HG03060 (cell line): ENCODE data around the gene MYO1B.

Experiments
- ATAC-seq: cut with Tn5 transposase; IDR thresholded peaks from one replicate; pipeline ENCODE4 v1.9.1; 2021; ENCODE audit warnings: low read depth, moderate number of reproducible peaks; ENCODE audit not compliant: unreplicated experiment

Gene MYO1B

GRCh38 chr2:191245046-191245868, at the start of gene MYO1B:
TSS of gene MYO1B (plus strand) at chr2:191245404. CDS start at chr2:191276896, 31,492 bp downstream.
- no peak for ATAC-seq

DNA sequence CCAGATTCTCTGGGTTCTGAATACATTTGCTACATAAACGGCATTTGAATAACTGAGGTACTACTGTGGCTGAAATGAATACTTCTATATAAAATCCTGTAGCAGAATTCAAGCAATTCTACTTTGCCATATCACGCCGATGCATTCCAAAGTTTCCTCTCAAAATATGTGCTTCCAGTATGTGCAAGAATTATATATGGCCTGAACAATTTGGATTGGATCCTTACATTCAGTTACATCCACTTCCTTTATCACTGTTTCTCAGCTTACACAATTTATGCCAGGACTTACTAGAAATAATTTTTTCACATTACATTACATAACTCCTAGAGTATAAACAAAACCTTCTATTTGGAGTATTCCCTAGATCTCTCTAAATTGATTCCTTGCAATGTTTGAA, 48.1 kb upstream of the MYO1B start:
- no peak for ATAC-seq

DNA sequence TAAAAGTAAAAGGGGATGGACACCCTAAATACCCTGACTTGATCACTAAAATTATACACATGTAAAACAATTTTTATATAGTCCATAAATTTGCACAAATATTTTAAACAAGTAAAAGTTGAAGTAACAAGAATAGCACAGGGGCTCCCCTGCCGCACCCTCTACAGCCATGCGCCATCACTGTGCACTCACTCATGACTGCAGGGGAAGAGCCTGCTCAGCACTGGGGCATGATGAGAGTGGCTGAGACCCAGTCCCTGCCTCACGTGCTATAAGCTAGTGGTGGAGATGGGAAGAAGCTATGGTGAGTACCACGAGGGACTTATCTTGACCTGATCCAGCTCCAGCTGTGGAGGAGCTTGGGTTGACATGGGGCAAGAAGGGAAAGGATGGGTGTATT, 46.9 kb upstream of the MYO1B start:
- no peak for ATAC-seq

DNA sequence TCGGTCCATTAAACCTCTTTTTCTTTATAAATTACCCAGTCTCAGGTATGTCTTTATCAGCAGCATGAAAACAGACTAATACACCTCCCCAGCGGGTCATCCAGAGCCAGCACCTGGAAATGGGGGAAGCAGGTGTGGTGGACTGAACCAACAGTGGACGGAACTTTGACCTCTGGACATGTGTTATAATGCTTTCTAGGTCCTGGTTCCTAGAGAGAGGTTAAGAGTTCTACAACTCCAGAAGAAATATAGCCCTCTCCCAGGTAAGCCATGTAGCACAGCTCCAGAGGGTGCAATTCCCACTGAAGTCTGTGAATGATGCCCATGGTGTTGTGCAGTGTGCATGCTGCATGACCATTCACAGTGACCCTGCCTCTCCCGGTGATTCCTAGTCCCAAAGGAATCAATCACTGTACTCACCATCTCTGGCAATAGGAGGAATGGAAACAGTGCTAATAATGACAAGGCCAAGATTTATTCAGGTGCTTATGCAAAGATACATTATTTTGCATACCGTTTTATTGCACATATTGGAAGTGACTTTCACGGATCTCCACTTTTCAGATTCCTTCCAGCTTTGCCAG, 45.2 kb upstream of the MYO1B start:
- no peak for ATAC-seq

DNA sequence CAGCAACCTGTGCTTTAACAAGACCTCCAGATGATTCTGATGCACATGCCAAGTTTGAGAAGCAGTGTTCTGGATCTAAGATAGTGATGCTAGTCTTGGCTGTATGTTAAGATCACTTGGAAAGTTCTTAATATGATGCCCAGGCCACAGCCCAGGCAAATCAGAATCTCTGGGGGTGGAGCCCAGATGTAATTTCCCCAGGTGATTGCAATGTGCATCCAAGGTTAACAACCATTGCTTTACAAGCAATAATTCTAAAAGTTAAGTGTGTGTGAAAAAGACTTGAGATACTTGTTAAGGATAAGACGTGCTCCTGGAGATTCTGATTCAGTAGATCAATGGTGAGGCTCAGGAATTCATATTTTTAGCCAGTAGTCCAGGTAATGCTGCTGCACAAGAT, 44.3 kb upstream of the MYO1B start:
- ATAC-seq: no peak

DNA sequence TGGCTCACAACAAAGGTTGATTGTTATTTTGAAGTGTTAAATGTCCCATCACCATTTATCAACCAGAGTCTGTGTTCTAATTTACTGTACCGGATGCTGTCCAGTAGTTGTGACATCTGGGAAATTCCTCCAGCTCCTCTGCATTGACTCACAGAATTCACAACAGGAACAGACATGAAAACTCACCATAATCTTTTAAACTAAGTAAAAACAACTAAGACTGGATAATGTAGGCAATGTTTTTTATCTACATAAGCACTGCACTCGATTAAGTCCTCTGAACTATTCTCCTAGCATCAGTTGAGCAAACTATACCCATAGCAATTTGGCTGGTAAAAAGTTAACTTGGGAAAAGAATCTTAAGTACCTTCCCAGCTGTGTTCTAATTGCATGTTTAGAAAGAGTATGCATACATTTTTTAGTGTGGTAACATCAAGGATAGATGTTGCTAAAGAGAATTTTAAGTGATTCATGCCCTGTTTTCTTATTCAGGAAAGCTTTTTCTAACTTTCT, 42.9 kb upstream of the MYO1B start:
- no peak for ATAC-seq

DNA sequence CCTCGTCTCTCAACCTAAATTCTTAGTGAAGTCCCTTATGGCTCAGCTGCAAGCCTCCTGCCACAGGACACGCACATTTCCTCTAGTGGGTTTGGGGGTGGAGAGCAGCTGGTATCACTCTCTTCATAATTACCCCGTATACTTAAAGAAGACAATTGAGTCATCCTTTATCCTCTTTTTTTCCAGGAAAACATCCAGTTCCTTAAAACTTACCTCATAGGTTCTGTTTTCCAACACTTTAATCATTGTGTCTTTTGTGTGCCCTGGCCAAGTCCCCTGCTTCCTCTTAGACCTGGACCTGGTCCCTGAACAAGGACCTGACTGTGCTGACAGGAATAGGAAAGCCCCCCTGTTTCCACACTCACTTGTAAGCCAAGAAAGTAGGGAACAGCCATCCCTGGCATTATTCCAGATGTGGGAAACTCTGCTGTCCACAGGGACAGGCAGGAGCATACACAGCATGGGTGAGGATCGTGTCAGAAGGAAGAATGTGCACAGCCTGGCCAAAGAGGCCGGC, 42.3 kb upstream of the MYO1B start:
- ATAC-seq: no peak

DNA sequence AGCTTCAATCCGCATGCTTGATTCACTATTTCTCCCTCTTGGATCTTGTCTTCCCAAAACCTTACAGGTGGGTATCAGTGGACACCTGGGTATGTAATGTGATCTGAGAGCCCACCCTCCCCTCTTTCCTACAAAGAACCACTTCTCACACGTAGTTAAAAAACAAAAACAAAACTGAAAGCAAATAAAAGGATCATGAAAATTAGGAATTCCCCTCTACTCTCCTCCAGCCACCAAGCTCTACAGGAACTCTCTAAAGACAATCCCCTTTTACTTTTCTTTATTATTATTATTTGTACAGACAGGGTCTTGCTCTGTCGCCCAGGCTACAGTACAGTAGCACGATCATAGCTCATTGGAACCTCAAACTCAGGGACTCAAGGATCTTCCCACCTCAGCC, 40.8 kb upstream of the MYO1B start:
- no peak for ATAC-seq

DNA sequence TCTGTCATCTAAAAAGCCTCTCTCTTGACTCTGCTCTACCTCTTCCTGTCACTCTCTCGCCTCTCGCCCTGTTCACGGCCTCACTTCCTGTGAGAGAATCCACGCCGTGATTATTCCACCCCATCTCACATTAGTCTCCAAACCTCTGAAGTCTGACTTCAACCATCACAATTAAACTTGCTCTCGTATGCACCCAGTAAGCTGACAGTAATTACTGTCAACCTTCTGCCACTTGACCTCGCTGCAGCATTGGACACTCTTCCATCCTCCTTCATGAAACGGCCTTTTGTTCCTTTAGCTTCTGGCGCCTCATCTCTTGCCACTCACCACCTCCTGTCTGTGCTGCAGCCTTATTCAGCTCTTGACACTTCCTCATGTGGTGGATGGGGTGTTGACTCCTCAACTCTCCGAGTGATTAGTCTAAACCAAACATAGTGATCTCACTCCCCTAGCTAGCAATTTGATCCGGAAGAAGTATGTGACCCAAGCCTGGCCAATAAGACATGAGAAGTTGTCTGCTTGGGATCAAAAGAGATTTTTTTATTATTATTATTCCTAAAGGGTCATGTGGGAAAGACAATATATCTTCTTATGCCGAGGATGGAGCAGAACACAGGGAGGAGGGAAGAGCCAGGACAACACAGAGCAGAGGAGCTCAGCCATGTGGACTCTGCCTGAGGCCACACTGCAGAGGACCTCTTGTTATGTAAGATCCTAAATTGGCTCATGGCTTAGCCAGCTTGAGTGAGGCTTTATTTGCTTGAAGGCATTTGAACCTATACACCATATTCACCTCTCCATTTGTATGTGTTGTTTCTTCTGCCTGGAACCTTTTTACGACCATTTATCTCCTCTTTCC, 38.4 kb upstream of the MYO1B start:
- ATAC-seq: no peak

DNA sequence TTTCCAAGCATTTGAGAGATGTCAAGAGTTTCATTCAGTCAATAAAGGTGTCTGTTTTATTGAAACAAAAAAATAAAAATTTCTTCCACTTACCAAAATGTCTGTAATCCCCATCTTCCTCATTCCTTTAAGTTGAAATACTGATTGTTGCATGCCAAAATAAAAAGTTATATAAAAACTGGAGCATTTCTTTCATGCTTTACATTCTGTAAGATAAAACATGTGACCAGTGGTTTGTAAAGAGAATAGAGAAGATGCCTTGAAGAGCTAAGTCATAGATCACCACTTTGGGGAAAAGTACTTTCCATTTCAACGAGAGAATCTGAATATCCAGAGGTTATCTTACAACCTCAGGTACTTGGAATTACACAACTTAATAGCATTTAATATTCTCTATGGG, 35.9 kb upstream of the MYO1B start:
- ATAC-seq: no peak

DNA sequence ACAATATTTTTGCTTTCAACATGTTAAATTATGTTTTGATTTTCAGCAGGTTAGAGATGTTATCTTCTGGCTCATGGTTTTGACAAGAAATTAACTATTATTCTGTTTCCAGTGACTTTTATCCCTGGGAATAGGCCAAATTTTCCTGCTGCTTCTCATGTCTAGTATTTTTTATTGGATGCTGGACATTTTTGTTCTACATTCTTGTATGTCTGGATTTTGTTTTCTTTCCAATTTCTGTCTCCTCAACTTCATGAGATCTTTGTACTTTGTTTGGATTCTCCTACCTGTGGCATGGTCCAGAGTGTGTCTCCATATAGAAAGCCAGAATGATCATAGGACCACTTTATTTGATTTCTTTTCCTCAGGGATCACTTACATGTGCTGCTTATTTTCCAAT, 33.1 kb upstream of the MYO1B start:
- no peak for ATAC-seq

DNA sequence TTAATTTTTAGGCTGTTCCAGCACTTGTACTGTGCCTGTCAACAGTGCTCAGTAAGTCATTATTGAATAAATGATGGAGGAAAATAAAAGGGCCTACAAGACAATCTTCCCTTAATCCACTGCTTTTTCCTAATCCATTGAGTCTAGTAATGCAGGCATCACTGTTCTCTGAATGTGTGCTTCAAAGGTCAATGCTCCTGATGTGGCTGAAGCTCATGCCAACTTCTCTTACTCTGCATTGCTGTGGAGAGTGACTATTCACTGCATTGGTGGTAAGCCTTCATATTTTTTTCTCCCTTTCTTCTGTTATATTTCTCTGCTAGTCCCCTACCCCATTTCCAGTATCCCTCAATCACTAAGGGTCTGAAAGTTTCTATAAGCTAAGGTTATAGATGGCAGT, 31.9 kb upstream of the MYO1B start:
- no peak for ATAC-seq

DNA sequence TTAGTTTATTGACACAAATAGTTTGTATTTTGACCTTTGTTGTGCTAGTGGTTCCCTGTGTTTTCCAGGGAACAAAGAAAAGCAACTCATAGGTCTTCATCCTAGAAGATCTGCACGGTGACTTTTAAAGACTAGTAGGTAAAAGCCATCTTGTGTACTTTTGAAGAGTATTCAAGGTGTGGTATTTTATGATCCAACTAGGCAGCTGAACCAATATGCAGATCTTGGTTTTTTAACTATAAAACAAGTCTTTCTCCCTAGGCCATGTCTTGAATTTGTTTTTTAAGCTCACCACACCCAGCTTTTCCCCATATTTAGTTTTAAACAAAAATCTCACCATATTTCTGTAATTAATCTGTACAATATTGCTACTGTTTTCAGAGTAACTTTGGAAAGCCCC, 30.0 kb upstream of the MYO1B start:
- no peak for ATAC-seq

- ATAC-seq: no peak
Measured at GRCh38 chr2:191215666-191216065, 29.5 kb upstream of the MYO1B start.

GRCh38 chr2:191217580-191217979, 27.6 kb upstream of the MYO1B start:
- no peak for ATAC-seq

DNA sequence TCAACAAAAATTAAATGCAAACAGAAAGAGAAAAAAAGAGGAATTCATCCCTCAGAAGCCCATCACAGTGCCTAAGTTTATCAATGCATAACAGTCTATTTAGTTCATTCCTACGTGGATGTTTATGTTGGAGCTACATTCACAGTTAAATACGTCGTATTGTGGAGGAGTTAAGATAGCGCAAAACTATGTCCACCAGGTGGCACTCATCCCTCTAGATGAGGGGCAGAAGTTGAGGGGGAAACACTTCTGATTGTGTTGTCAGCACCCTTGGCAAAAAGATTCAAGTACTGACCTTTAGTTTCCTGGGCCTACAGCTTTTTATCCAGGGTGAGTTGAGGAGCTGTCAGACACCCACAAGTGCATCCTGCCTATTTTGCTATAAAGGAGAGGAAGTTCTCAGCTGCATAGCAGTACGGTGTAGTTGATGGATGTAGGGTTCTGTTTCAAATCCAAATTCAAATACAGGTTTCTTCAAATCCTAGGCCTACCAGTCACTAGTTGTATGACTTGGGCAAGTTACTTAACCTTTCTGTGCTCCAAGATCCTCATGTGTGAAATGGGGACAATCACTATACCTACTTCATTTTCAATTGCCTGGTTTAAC, 26.8 kb upstream of the MYO1B start:
- ATAC-seq: peak; percentile 37

- peak; percentile 32 for ATAC-seq
Measured at GRCh38 chr2:191220671-191221070, 24.5 kb upstream of the MYO1B start.

- no peak for ATAC-seq
Measured at GRCh38 chr2:191221666-191222065, 23.5 kb upstream of the MYO1B start.

DNA sequence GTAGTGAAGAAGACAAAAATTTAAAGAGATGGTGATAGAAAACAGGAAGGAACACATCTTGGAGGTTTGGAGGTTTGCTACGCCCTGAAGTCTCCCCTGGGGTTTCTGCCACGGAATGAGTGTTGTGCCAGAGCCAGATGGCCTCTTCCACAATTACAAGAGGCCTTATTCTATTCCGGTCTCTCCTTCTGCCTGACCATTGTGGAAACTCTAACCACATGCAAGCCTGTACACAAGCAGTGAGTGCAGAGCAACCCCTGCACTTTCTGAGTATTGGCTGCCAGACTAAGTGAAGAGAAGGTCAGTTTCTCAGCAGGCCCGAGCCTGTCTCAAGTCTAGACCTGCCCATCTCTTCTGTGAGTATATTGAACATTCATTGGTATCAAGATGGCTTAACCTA, 22.7 kb upstream of the MYO1B start:
- peak; percentile 40 for ATAC-seq

- no peak for ATAC-seq
Measured at GRCh38 chr2:191222952-191223351, 22.3 kb upstream of the MYO1B start.

GRCh38 chr2:191225126-191225525, 20.1 kb upstream of the MYO1B start:
- no peak for ATAC-seq
